HCT116 (cell line): Measurements from ENCODE around the gene DTNBP1. TPM values are rescaled to one million over a fixed set of nuclear protein-coding genes. Genes with fewer than 3 reads are reported as not detected.

ENCODE experiments used
- ATAC-seq: fragments of 200-7000 bp; cut with Tn5 transposase; 2 replicates; pipeline ENCODE4 v1.9.1; 2020; ENCODE audit warnings: mild to moderate bottlenecking, moderate library complexity
- BruUV-seq: library from RNA; stranded (reverse); fragments of 400-500 nt; replicated peaks from 2 replicates; lab custom pipeline; 2021; lab: Mats Ljungman, UMichigan
- CTCF ChIA-PET: fragments of 300-600 bp; sonication (Branson Sonifier 250); formaldehyde crosslinking; loops from one replicate; lab custom pipeline; 2021; ENCODE audit warnings: antibody characterized with exemption; lab: Charles Lee
- POLR2A ChIA-PET: fragments of 300-600, 350-600 bp; sonication (Branson Sonifier 250); formaldehyde crosslinking; loops from one replicate; lab custom pipeline; 2021; ENCODE audit warnings: antibody characterized with exemption; lab: Charles Lee
- RAD21 ChIA-PET, 2 experiments: fragments of 300-600 bp; sonication (Branson Sonifier 250); formaldehyde crosslinking; loops; one replicate each; lab custom pipeline; 2023; ENCODE audit warnings: low total read pairs in 2 of 2; ENCODE audit not compliant: uncharacterized antibody in 2 of 2, unreplicated experiment in 2 of 2, low non-redundant PET in 1 of 2; lab: Charles Lee
- DNase-seq: peaks from one replicate; pipeline ENCODE4 v3.0.0-alpha.2; 2010; ENCODE audit warnings: low read depth, low spot score
- H2AFZ ChIP-seq: fragments of 200-600 bp; shearing (Covaris generic), sonication (generic); 2 replicates; pipeline ENCODE4 v1.6.1; 2017; ENCODE audit warnings: low read depth, mixed run types, mixed read lengths, antibody characterized with exemption, low read length; ENCODE audit not compliant: poor library complexity, severe bottlenecking
- H3K27ac ChIP-seq: 2 replicates; pipeline ENCODE4 v1.5.1; 2012; ENCODE audit warnings: low read depth, low read length
- H3K27me3 ChIP-seq: fragments of 200-600 bp; sonication (generic); 2 replicates; pipeline ENCODE4 v1.6.1; 2016; ENCODE audit warnings: mixed run types, low read length, mixed read lengths; ENCODE audit not compliant: insufficient read depth
- H3K36me3 ChIP-seq, 2 experiments: fragments of 200-500 bp in 1 of 2; fragments of 200-600 bp in 1 of 2; sonication (Bioruptor generic) in 1 of 2; sonication (generic) in 1 of 2; 2 replicates each; pipeline versions ENCODE4 v1.5.1 to v1.6.1; 2014 to 2016; ENCODE audit warnings: low read length in 2 of 2, inconsistent platforms in 1 of 2, mixed read lengths in 1 of 2, mixed run types in 1 of 2; ENCODE audit not compliant: insufficient read depth in 2 of 2, control insufficient read depth in 1 of 2
- H3K4me1 ChIP-seq, 2 experiments: fragments of 200-600 bp in 1 of 2; sonication (generic) in 1 of 2; 2 replicates each; pipeline versions ENCODE4 v1.5.1 to v1.6.1; 2012 to 2017; ENCODE audit warnings: low read length in 2 of 2, inconsistent platforms in 1 of 2, mild to moderate bottlenecking in 1 of 2, mixed read lengths in 1 of 2, mixed run types in 1 of 2, moderate library complexity in 1 of 2; ENCODE audit not compliant: insufficient read depth in 2 of 2, control insufficient read depth in 1 of 2
- H3K4me2 ChIP-seq: fragments of 200-600 bp; sonication (generic); 2 replicates; pipeline ENCODE4 v1.6.1; 2017; ENCODE audit warnings: mixed run types, low read length, mixed read lengths
- H3K4me3 ChIP-seq, 2 experiments: fragments of 200-600 bp in 1 of 2; sonication (generic) in 1 of 2; replicated peaks in 1 of 2; 2 replicates each; pipeline ENCODE4 v1.5.1; 2011 to 2016; ENCODE audit warnings: low read length in 2 of 2, control low read depth in 1 of 2, low read depth in 1 of 2, mild to moderate bottlenecking in 1 of 2, mixed read lengths in 1 of 2, mixed run types in 1 of 2
- H3K79me2 ChIP-seq: fragments of 200-600 bp; sonication (generic); 2 replicates; pipeline ENCODE4 v1.6.1; 2017; ENCODE audit warnings: mild to moderate bottlenecking, mixed run types, low read length, moderate library complexity, mixed read lengths; ENCODE audit not compliant: insufficient read depth
- H3K9ac ChIP-seq: fragments of 200-600 bp; sonication (generic); 2 replicates; pipeline ENCODE4 v1.6.1; 2016; ENCODE audit warnings: low read length, mixed read lengths
- H3K9me2 ChIP-seq: fragments of 200-600 bp; sonication (generic), shearing (Covaris generic); 2 replicates; pipeline ENCODE4 v1.6.1; 2017; ENCODE audit warnings: mixed run types, mild to moderate bottlenecking, moderate library complexity; ENCODE audit not compliant: insufficient read depth
- H3K9me3 ChIP-seq, 2 experiments: fragments of 200-500 bp in 1 of 2; fragments of 200-600 bp in 1 of 2; sonication (Bioruptor generic) in 1 of 2; sonication (generic) in 1 of 2; 2 replicates each; pipeline ENCODE4 v1.6.1; 2014 to 2017; ENCODE audit warnings: low read length in 2 of 2, mixed read lengths in 2 of 2, inconsistent platforms in 1 of 2, low read depth in 1 of 2, mild to moderate bottlenecking in 1 of 2, mixed run types in 1 of 2, moderate library complexity in 1 of 2; ENCODE audit not compliant: control insufficient read depth in 1 of 2, insufficient read depth in 1 of 2
- H4K20me1 ChIP-seq: fragments of 200-600 bp; sonication (generic), shearing (Covaris generic); 2 replicates; pipeline ENCODE4 v1.6.1; 2017; ENCODE audit warnings: mixed run types, mild to moderate bottlenecking, moderate library complexity; ENCODE audit not compliant: insufficient read depth
- CBX3 ChIP-seq: IDR thresholded peaks from 2 replicates; pipeline ENCODE4 v1.6.1; 2012; ENCODE audit warnings: low read depth
- RAD21 ChIP-seq: IDR thresholded peaks from 2 replicates; pipeline ENCODE4 v1.6.1; 2012; ENCODE audit warnings: low read depth, mild to moderate bottlenecking
- intact Hi-C: fragments of 100-400 bp; cut with micrococcal nuclease; formaldehyde crosslinking; loops from 2 replicates; pipeline ENCODE4 v1.10.0; 2022
- total RNA-seq: library from RNA; stranded (reverse); gene quantifications from one replicate; pipeline ENCODE4 v1.2.1, GENCODE V29; 2021; ENCODE audit not compliant: unreplicated experiment
- TF ChIP-seq, protein P1 (sequence below): IDR thresholded peaks from 2 replicates; pipeline ENCODE4 v1.6.1; 2012; ENCODE audit warnings: low read depth

The DTNBP1 gene
- total RNA-seq, 1 experiment from 2014 or later = 16.7 TPM

DNA sequence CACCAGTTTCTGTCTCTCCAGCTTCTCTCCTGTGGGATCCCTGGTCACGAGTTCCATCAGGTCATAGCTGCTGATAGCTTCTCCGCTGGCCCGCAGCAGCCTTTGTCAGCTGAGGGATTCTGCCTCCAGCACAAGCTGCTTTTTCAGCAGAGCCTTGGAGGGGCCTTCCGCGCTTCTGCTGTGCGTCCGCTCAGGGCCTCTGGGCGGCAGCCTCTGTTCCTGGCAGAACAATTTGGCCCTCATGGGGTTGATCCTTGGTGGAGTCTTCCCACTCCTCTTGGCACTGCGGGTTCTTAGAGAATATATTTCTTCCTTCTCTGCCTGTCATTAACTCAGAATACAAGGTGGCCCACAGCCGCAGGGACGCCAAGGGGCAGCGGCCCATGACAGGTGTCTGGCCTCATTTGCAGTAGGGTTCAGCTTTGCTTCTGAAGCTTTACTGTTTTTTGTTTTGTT, 158.8 kb downstream of the DTNBP1 start:
- no peak overlapping the region for H3K4me2 ChIP-seq
- no peaks in the 10 kb centered on the region for H3K9me2 ChIP-seq
- POLR2A ChIA-PET = no interaction called here

DNA sequence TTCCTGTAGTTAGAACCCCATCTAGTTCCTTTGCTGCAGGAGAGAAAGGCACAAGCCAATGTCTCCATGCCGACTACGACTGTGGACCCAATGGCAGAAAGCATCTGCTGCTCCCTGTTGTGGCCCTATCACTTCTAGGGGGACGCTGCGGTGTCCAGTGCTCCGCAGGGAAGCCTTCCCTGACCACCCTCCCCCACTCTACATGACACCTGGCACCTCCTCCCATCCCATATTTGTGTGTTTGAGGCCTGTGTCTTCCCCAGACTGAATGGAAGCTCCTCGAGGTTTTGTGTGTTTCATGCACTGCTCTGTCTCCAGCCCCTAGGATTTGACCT, 159.5 kb downstream of the DTNBP1 start:
- Histone ChIP-seq H3K4me3 (no peak overlapping the region), H3K9me3 (no peaks in the 10 kb centered on the region), H3K9ac (no peak overlapping the region), H3K9me2 (no peaks in the 10 kb centered on the region), H3K4me1 (peaks cover 4 to 5% of the 10 kb centered on the region in 2 experiments; a peak in 1 of 4 replicates), H3K27ac (no peak overlapping the region), H3K36me3 (peaks cover 0 to 3% of the 10 kb centered on the region in 2 experiments; a peak in 1 of 4 replicates), H3K27me3 (no peaks in the 10 kb centered on the region), H2AFZ (no peak overlapping the region), H4K20me1 (no peaks in the 10 kb centered on the region), H3K79me2 (no peaks in the 10 kb centered on the region), H3K4me2 (no peak overlapping the region)
- ChIA-PET CTCF (no interaction called here), RAD21 (no interaction called here), POLR2A (no interaction called here)
- intact Hi-C loops = no loop called here
- ATAC-seq = no peak
- DNase-seq = no peak
- no TSS peak for BruUV-seq
- no peak for TF ChIP-seq CBX3
- TF ChIP-seq, all 23 proteins: peak for 0

More for the DNA sequence above, 158.8 kb downstream of the DTNBP1 start:
- intact Hi-C loops = no loop called here
- H3K9ac ChIP-seq = no peak overlapping the region
- H3K4me3 ChIP-seq = no peak overlapping the region
- CTCF ChIA-PET = no interaction called here
- DNase-seq (no peak), ATAC-seq (no peak)
- TF ChIP-seq, protein P1, sequence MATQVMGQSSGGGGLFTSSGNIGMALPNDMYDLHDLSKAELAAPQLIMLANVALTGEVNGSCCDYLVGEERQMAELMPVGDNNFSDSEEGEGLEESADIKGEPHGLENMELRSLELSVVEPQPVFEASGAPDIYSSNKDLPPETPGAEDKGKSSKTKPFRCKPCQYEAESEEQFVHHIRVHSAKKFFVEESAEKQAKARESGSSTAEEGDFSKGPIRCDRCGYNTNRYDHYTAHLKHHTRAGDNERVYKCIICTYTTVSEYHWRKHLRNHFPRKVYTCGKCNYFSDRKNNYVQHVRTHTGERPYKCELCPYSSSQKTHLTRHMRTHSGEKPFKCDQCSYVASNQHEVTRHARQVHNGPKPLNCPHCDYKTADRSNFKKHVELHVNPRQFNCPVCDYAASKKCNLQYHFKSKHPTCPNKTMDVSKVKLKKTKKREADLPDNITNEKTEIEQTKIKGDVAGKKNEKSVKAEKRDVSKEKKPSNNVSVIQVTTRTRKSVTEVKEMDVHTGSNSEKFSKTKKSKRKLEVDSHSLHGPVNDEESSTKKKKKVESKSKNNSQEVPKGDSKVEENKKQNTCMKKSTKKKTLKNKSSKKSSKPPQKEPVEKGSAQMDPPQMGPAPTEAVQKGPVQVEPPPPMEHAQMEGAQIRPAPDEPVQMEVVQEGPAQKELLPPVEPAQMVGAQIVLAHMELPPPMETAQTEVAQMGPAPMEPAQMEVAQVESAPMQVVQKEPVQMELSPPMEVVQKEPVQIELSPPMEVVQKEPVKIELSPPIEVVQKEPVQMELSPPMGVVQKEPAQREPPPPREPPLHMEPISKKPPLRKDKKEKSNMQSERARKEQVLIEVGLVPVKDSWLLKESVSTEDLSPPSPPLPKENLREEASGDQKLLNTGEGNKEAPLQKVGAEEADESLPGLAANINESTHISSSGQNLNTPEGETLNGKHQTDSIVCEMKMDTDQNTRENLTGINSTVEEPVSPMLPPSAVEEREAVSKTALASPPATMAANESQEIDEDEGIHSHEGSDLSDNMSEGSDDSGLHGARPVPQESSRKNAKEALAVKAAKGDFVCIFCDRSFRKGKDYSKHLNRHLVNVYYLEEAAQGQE = no peak
- no peak for TF ChIP-seq RAD21
- H3K9me3 ChIP-seq = no peaks in the 10 kb centered on the region
- no peak overlapping the region for H3K27ac ChIP-seq
- H3K79me2 ChIP-seq = no peaks in the 10 kb centered on the region
- 0 out of 4 replicates have a peak, but pooled peaks cover 0 to 4% of the 10 kb centered on the region in 2 experiments for H3K4me1 ChIP-seq
- H3K36me3 ChIP-seq = peaks cover 0 to 3% of the 10 kb centered on the region in 2 experiments; a peak in 1 of 4 replicates
- no peaks in the 10 kb centered on the region for H4K20me1 ChIP-seq
- no TSS peak for BruUV-seq
- H2AFZ ChIP-seq = no peak overlapping the region
- H3K27me3 ChIP-seq = no peaks in the 10 kb centered on the region
- RAD21 ChIA-PET = no interaction called here
